C4-2B (cell line): ENCODE results near the gene DCTN4.

Experiments
- H3K27ac ChIP-seq: fragments of 450-650 bp; 2 replicates; pipeline ENCODE4 v1.5.1; 2017
- ZFX ChIP-seq: fragments of 450-650 bp; IDR thresholded peaks from 2 replicates; pipeline ENCODE4 v1.6.1; 2017
- TF ChIP-seq, protein P1 (sequence below): fragments of 450-650 bp; conservative IDR thresholded peaks from 2 replicates; pipeline ENCODE4 v1.5.1; 2017; ENCODE audit warnings: mild to moderate bottlenecking

The DCTN4 gene

DNA sequence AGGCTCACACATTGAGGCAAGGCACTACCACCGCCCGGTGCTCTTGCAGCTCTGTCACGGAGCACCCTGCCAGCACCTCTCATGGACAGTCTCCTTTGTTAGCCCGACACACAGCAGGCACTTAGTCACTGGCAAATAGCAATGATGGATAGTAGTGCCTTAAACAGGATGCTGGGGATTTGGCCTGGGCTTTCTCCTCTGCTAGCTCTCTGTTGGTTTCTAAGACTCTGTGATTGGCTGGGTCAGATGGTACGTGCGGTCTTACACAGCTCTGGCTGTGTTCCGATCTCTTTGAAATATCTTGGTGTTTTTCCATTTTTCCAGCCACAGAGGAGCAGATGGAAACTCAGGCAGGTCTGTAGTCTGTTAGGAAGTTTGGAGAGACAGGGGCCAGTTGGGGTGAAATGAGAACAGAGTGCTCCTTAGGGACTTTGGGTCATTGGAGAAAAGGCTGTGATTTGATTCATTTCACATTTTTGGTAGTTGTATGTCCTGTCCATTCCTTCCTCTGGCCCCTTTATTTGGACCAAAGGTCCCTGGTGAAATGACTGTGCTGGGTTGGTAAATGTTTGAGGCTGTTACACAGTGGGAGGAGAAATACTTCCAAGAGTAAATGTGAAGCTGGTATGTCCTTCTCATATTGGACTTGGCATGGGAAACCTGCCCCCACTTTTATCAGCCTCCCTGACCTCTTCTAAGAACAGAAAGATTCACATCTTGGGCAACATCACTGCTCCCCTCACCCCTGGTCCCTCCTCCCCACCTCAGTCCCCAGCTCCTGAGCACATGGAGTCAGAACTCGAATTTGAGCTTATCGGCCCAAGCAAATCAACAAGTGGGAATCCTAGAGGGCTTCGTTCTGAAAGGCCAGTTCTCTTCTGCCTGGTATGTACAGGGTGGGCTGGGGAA is 23.1 kb upstream of the DCTN4 start:
- H3K27ac ChIP-seq: peak overlapping the region; percentile 65
- no peak for TF ChIP-seq ZFX

DNA sequence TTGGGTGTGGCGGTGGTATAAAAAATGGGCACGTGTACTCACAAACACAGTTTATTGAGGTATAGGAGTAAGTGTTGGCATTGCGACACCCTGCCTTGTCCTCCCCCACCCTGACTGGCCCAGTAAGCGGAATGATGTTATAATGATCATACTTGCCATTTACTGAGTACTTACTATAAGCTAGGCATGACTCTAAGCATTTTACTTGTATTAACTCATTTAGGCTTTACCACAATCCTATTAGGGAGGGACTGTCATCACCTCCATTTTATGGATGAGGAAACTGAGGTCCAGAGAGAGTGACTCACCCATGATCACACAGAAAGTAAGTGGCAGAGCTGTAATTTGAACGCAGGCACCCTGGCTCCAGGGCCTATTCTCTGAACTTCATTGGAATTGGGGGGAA is 22.0 kb upstream of the DCTN4 start:
- TF ChIP-seq ZFX: no peak
- H3K27ac ChIP-seq: no peak overlapping the region

DNA sequence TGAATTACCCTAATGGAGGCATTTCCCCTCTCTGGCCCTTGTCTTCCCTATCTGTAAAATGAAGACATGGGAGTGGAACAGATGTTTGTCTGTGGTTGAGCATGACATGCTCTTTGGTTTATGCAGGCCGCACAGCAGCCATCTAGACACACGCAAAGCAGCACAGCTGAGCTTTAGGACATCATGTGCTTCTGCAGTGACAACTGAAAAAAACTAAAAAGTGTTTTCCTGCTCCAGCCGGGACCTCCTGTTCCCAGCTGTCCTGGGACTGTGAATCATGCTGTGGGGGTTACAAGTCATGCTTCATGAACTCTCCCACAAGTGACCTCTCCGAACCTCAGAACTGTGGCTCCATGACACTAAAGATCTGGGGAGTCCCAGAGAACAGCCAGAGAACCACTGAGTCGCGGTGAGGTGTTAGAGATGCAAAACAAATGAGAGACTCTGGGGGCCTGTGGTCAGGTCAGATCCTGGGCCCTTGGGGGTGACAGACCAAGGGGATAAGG is 21.4 kb upstream of the DCTN4 start:
- no peak for TF ChIP-seq ZFX
- TF ChIP-seq, protein P1, sequence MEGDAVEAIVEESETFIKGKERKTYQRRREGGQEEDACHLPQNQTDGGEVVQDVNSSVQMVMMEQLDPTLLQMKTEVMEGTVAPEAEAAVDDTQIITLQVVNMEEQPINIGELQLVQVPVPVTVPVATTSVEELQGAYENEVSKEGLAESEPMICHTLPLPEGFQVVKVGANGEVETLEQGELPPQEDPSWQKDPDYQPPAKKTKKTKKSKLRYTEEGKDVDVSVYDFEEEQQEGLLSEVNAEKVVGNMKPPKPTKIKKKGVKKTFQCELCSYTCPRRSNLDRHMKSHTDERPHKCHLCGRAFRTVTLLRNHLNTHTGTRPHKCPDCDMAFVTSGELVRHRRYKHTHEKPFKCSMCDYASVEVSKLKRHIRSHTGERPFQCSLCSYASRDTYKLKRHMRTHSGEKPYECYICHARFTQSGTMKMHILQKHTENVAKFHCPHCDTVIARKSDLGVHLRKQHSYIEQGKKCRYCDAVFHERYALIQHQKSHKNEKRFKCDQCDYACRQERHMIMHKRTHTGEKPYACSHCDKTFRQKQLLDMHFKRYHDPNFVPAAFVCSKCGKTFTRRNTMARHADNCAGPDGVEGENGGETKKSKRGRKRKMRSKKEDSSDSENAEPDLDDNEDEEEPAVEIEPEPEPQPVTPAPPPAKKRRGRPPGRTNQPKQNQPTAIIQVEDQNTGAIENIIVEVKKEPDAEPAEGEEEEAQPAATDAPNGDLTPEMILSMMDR: no peak
- no peak overlapping the region for H3K27ac ChIP-seq

DNA sequence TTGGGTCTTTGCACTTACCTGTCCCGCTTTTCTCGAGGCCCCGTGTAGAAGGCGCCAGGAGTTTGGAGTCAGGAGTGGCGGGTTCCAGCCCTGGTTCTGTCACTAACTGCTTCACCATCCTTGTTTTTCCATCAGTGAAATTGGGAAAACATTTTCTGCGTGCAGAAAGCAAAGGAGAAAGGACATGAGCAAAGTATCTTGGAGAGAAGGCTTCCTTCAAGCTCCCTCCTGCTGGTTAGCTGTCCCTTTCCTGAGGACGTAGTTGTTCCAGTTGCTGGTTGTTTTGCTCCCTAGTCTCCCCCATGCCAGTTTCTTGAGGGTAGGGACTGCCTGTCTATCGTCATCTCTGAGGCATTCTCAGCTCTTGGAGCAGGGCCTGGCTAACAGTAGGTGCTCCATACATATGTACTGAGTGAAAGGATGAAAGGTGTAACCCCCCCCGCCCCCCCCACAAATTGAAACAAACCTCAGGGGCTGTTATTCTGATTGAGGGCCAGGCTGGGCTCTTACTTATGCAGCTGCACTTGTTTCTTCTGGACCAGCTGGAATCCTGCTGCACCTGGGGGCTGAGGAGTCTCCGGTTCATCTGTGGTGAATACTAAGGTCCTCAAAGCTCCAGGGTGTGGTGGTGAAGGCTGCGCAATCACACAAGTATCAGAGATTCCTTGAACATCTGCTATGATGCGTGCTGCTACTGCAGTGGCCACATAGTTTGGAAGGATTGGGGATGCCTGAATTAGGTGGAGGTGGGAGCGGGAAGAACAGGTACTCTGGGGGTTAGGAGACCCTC is 20.8 kb upstream of the DCTN4 start:
- peak overlapping the region; percentile 37; the same call in 1 of the 2 replicates for H3K27ac ChIP-seq
- TF ChIP-seq, protein P1: peak; percentile 30
- TF ChIP-seq ZFX: no peak

DNA sequence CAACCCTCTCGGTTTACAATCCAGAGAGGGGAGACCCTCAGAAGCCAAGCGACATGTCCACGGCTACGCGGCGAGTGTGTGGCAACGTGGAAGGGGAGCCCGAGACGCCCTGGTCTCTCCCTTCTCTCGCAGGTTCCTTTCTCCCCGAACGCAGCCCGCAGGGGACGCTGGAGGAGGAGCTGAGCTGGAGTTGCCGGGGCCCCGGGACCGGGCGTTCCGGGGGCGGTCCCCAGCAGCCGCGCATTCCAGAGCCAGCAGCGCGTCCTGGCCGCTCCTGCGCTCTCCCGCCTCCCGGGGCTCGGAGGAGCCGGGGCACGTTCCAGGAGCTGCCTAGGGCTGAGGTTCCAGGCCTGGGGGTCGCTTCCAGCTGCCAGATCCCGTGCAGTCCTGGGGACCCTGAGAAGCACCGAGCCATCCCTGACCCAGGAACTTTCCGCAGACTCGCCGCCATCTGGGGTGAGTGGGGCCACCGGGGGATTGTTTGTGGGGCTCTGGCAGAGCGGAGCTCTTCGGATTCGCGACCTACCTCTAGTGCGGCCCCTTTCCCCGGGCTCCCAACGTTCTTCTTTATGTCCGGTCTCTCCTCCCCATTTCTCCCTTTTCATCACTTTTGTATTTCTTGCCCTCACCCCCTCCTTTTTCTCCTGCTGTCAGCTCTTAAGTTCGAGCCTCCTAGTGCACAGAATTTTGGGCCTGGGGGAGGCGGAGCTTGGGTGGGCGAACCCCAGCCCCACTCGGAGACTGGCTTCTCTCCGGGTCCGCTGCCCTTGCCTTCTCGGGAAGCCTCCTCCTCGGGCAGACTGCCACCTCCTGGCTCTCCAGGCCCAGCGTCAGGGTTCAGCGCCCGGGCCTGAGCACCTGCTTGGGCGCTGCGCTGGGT is 19.9 kb upstream of the DCTN4 start, which contains the start of gene SMIM3:
Gene SMIM3, plus strand, starts transcription at position 241 of the 880 bp plus-strand sequence. CDS start 16,684 bp downstream, outside the sequence.
- peak within 1 kb of the TSS; percentile 37; the same call in 1 of the 2 replicates for H3K27ac ChIP-seq
- TF ChIP-seq ZFX: no peak
- TF ChIP-seq, protein P1: peak; percentile 63

DNA sequence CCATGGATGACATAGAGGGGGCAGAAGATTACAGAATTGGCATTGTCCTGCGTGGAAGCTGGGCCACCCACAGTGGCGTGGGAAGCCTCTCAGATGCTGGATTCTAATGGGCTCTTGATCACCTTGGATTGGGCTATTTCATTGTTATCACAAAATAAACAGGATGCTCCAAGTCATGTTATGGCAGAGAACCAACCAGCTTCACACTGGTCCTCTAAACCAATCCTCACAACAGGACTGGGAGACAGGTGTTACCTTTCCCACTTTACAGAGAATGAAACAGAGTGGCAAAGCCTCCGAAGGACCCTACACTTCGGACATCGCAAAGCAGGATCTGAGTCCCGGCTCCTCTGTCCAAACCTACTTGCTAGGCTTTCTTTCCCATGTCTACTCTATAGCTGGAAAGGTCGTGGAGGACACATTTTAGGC is 19.3 kb upstream of the DCTN4 start:
- H3K27ac ChIP-seq: peak overlapping the region; percentile 37; the same call in 1 of the 2 replicates
- TF ChIP-seq ZFX: no peak

DNA sequence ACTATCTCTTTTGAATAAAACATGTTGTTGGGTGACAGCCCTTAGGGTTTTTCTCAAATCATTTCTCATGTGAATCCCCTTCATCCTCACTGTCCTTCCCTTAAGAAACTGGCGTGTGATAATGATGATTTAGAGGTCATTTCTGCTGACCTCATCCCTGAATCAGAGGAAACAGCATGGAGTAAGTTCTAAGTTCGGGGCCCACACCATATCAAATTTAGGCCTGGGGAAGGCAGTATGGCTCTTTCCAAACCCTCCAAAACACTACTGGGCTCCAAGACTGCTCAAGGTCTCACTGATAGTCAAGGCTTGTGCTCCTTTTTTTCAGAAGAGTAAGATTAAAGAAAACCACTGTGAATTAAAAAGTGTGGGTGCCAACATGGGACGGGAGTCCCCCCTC is 18.9 kb upstream of the DCTN4 start:
- H3K27ac ChIP-seq: no peak overlapping the region
- no peak for TF ChIP-seq ZFX
- TF ChIP-seq, protein P1: no peak

DNA sequence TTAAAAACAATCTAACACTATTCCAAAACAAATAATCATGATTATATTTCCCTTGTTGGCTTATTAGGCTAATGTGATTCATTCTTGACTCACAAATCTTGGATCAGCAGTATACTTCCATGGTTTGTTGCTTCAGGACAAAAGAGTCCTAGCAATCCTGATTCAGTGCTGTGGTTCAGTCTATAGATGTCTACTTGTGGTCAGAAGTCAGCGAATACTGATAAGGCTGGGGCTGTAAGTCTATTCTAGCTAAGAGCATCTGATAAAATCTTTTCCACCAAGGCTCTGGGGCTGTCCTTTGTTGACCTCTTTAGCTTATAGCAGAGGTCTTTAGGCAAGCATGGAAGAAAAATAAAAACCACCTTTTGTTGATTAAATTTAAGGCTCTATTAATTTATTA is 15.3 kb upstream of the DCTN4 start:
- H3K27ac ChIP-seq: no peak overlapping the region
- TF ChIP-seq, protein P1: no peak
- no peak for TF ChIP-seq ZFX
